Adrenal gland (tissue), 12 donors: Measurements from ENCODE around the gene CKAP4. TPM values are rescaled to one million over a fixed set of nuclear protein-coding genes. Genes with fewer than 3 reads are reported as not detected.

Experiments used
- DNase-seq, 7 donors: peaks; one replicate each; pipeline ENCODE4 v3.0.0-alpha.2; 2019 to 2020
- H3K27ac ChIP-seq, 5 donors: fragments of 200-600 bp; sonication (generic) in 4 of 5; 1 replicate in 3 of 5; 2 replicates in 2 of 5; pipeline versions ENCODE4 v1.5.1 to v1.8.0; 2016 to 2020; ENCODE audit warnings: mild to moderate bottlenecking in 1 of 5
- H3K27me3 ChIP-seq: fragments of 200-600 bp; 2 replicates; pipeline ENCODE4 v1.8.0; 2021
- H3K36me3 ChIP-seq, 2 donors: fragments of 200-600 bp; replicated peaks in 1 of 2; 1 replicate in 1 of 2; 2 replicates in 1 of 2; pipeline versions ENCODE4 v1.5.1 to v1.8.0; 2018 to 2022
- H3K4me1 ChIP-seq, 2 donors: fragments of 200-600 bp; replicated peaks in 1 of 2; 1 replicate in 1 of 2; 2 replicates in 1 of 2; pipeline versions ENCODE4 v1.5.1 to v1.8.0; 2018 to 2021
- H3K4me3 ChIP-seq, 4 donors: fragments of 200-600 bp; sonication (generic) in 3 of 4; one replicate each; pipeline ENCODE4 v1.5.1; 2016 to 2018
- H3K9me3 ChIP-seq, 3 donors: fragments of 200-600 bp; sonication (generic) in 1 of 3; replicated peaks in 1 of 3; 1 replicate in 2 of 3; 2 replicates in 1 of 3; pipeline versions ENCODE4 v1.5.1 to v1.8.0; 2016 to 2021
- CTCF ChIP-seq, 6 experiments: fragments of 450-650 bp in 4 of 6; fragments of 200-600 bp in 2 of 6; sonication (generic) in 1 of 6; IDR thresholded peaks; 1 replicate in 5 of 6; 2 replicates in 1 of 6; pipeline versions ENCODE4 v1.5.1 to v1.8.0; 2016 to 2021; ENCODE audit warnings: antibody characterized with exemption in 6 of 6, mild to moderate bottlenecking in 2 of 6, moderate library complexity in 1 of 6
- POLR2A ChIP-seq, 2 donors: fragments of 450-650 bp; IDR thresholded peaks; one replicate each; pipeline ENCODE4 v1.6.1; 2017; ENCODE audit warnings: antibody characterized with exemption in 2 of 2, mild to moderate bottlenecking in 2 of 2, moderate library complexity in 1 of 2
- WGBS, 4 donors: extraction: QIAGEN DNeasy Blood & Tissue Kit in 2 of 4; methylation state at CpG; one replicate each; pipeline versions ENCODE4 v1.1.5 to v1.1.7; 2013 to 2017; 5-methylcytosine and 5-hydroxymethylcytosine counted together
- intact Hi-C, 2 donors: fragments of 100-400 bp; cut with DNase I; formaldehyde crosslinking; loops; one replicate each; pipeline versions ENCODE4 v1.14.1 to v1.15.0; 2022 to 2023
- polyA plus RNA-seq, 3 donors: library from polyadenylated mRNA; stranded (reverse); fragments of 200-250 nt in 2 of 3; fragments of 350-450 nt in 1 of 3; fragmentation: Illumina TruSeq in 1 of 3; extraction: RNeasy Lipid Tissue Mini Kit (QIAGEN cat#74804) in 1 of 3; gene quantifications; one replicate each; pipeline ENCODE4 v1.2.3, GENCODE V29; 2013 to 2014
- total RNA-seq, 9 donors: library from RNA; depleted of rRNA in 4 of 9; stranded (reverse); fragments of >200 nt in 4 of 9; fragments of 120-200 nt in 1 of 9; fragmentation: NEBNext Ultra II Directional in 1 of 9; extraction: Animal tissue kit (Norgen Biotek cat#: 25700) in 1 of 9; gene quantifications; one replicate each; pipeline versions ENCODE4 v1.1.0 to v1.2.4, GENCODE V29; 2013 to 2023
- donor health status: healthy with polysubstance abuse.
- donor health status: Bipolar disorder and iron deficiency.
- donor health status: DM: yes; HTN: yes; CAD: no.
- donor health status: DM: no; HTN: no; CAD: no.
- donor health status: DM: no; HTN: no; CAD: no.
- donor health status: DM: yes; HTN: yes; CAD: no.

The CKAP4 gene
- total and polyA plus RNA-seq, 12 donors = 11.0 to 101 (median 84.7) TPM

- no peaks in the 10 kb centered on the region for H3K27me3 ChIP-seq
- H3K9me3 ChIP-seq = no peaks in the 10 kb centered on the region
- H3K36me3 ChIP-seq = no peaks in the 10 kb centered on the region
- no peak overlapping the region for H3K4me3 ChIP-seq
- 72 to 81% (median 74%) methylated on average over 10 of the region's 10 CpGs for WGBS, 4 donors
- H3K4me1 ChIP-seq = peaks cover 7 to 16% of the 10 kb centered on the region in 2 donors
- H3K27ac ChIP-seq = no peak overlapping the region
- no peak for DNase-seq
- TF ChIP-seq CTCF (IDR thresholded peaks at IDR 0.05) (no peak), POLR2A (IDR thresholded peaks at IDR 0.05) (no peak)
- intact Hi-C loops = no loop called here
Measured at GRCh38 chr12:106193394-106194215, 54.2 kb downstream of the CKAP4 start.

GRCh38 chr12:106192659-106193393, 55.0 kb downstream of the CKAP4 start:
- H3K4me3 ChIP-seq = no peak overlapping the region
- peaks cover 7 to 16% of the 10 kb centered on the region in 2 donors for H3K4me1 ChIP-seq
- H3K9me3 ChIP-seq = no peaks in the 10 kb centered on the region
- 88 to 97% (median 94%) methylated on average over 4 of the region's 4 CpGs for WGBS, 4 donors
- DNase-seq = no peak
- no peaks in the 10 kb centered on the region for H3K36me3 ChIP-seq
- TF ChIP-seq POLR2A (IDR thresholded peaks at IDR 0.05) = no peak
- TF ChIP-seq CTCF (IDR thresholded peaks at IDR 0.05) = no peak
- H3K27me3 ChIP-seq = peaks cover 4% of the 10 kb centered on the region
- intact Hi-C loops = no loop called here
- no peak overlapping the region for H3K27ac ChIP-seq

DNA sequence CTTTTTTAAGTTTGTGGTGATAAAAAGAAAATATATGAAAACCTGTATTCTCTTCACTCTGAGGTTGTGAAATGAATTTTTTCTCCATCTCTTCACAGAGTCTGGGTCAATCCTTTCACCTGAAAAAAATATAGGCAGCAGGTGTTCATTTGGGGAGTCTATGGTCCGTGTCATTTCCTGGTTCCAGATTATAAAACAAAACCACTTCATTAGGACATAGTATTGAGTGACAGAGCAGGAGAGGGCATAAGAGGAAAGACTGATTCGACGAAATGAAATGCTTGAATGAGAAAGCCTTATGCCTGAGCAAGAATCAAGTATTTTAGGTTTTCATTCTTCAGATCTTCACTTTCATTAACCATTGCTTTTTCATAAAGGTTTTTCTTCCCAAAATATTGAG, 57.2 kb downstream of the CKAP4 start:
- 88 to 93% (median 90%) methylated on average over 3 of the region's 3 CpGs for WGBS, 4 donors
- H3K27ac ChIP-seq = no peak overlapping the region
- no peak for DNase-seq
- peaks cover 6% of the 10 kb centered on the region for H3K27me3 ChIP-seq
- H3K9me3 ChIP-seq = no peaks in the 10 kb centered on the region
- no peaks in the 10 kb centered on the region for H3K36me3 ChIP-seq
- intact Hi-C loops = no loop called here
- H3K4me3 ChIP-seq = no peak overlapping the region
- H3K4me1 ChIP-seq = peaks cover 7% of the 10 kb centered on the region in 2 donors
- TF ChIP-seq POLR2A (IDR thresholded peaks at IDR 0.05) = no peak
- no peak for TF ChIP-seq CTCF (IDR thresholded peaks at IDR 0.05)

- peaks cover 6% of the 10 kb centered on the region for H3K27me3 ChIP-seq
- 93 to 98% (median 96%) methylated on average over 4 of the region's 4 CpGs for WGBS, 4 donors
- no peak overlapping the region for H3K4me3 ChIP-seq
- intact Hi-C loops = no loop called here
- no peaks in the 10 kb centered on the region for H3K36me3 ChIP-seq
- no peaks in the 10 kb centered on the region for H3K9me3 ChIP-seq
- no peak overlapping the region for H3K27ac ChIP-seq
- DNase-seq = no peak
- no peak for TF ChIP-seq POLR2A (IDR thresholded peaks at IDR 0.05)
- TF ChIP-seq CTCF (IDR thresholded peaks at IDR 0.05) = no peak
- H3K4me1 ChIP-seq = no peaks in the 10 kb centered on the region
Measured at GRCh38 chr12:106189341-106189740, 58.5 kb downstream of the CKAP4 start.
